Testis (tissue), 3 donors: ENCODE results near the gene KDM6A. TPM values are rescaled to one million over a fixed set of nuclear protein-coding genes. Genes with fewer than 3 reads are reported as not detected.
"Not testable (repeated sequence)": the region's sequence is repeated elsewhere in the genome, so short reads cannot be mapped to it uniquely, and the experiment has no call there.

ENCODE experiments used
- DNase-seq: peaks from one replicate; pipeline ENCODE4 v3.0.0-alpha.2; 2019
- H3K27ac ChIP-seq, 2 donors: fragments of 200-600 bp; sonication (generic); one replicate each; pipeline ENCODE4 v1.5.1; 2019
- H3K27me3 ChIP-seq: fragments of 200-600 bp; sonication (generic); one replicate; pipeline ENCODE4 v1.5.1; 2019
- H3K36me3 ChIP-seq: fragments of 200-600 bp; sonication (generic); one replicate; pipeline ENCODE4 v1.5.1; 2017; ENCODE audit warnings: low read depth; ENCODE audit errors: missing control alignments
- H3K4me1 ChIP-seq: fragments of 200-600 bp; sonication (generic); one replicate; pipeline ENCODE4 v1.5.1; 2019
- H3K4me3 ChIP-seq, 2 donors: fragments of 200-600 bp; sonication (generic); one replicate each; pipeline ENCODE4 v1.5.1; 2017 to 2019
- H3K9me3 ChIP-seq: fragments of 200-600 bp; sonication (generic); one replicate; pipeline ENCODE4 v1.5.1; 2017
- CTCF ChIP-seq, 3 experiments: fragments of 450-650 bp in 2 of 3; fragments of 200-600 bp in 1 of 3; sonication (generic) in 1 of 3; IDR thresholded peaks; one replicate each; pipeline ENCODE4 v1.5.1; 2016 to 2019; ENCODE audit warnings: antibody characterized with exemption in 3 of 3, mild to moderate bottlenecking in 2 of 3, moderate library complexity in 1 of 3
- POLR2A ChIP-seq: fragments of 450-650 bp; IDR thresholded peaks from one replicate; pipeline ENCODE4 v1.6.1; 2017; ENCODE audit warnings: antibody characterized with exemption, mild to moderate bottlenecking, moderate library complexity
- WGBS, 2 donors: methylation state at CpG; one replicate each; pipeline ENCODE4 v1.1.5; 2018; 5-methylcytosine and 5-hydroxymethylcytosine counted together
- intact Hi-C: fragments of 100-400 bp; cut with DNase I; formaldehyde crosslinking; loops from one replicate; pipeline ENCODE4 v1.15.1; 2023; ENCODE audit warnings: low total_unique reads
- polyA plus RNA-seq: library from polyadenylated mRNA; stranded (reverse); fragments of 350-450 nt; fragmentation: Illumina TruSeq; extraction: RNeasy Lipid Tissue Mini Kit (QIAGEN cat#74804); gene quantifications from one replicate; pipeline ENCODE4 v1.2.3, GENCODE V29; 2014; ENCODE audit warnings: low read depth, low replicate concordance; ENCODE audit not compliant: insufficient read depth
- total RNA-seq, 2 donors: library from RNA; depleted of rRNA; stranded (reverse); fragments of >200 nt; gene quantifications; one replicate each; pipeline ENCODE4 v1.2.3, GENCODE V29; 2016

Gene KDM6A
- total and polyA plus RNA-seq, 3 donors from 2014 or later, result 27.2 to 57.7 (median 56.7) TPM

GRCh38 chrX:45035071-45035470, 162.1 kb downstream of the KDM6A start:
- H3K27me3 ChIP-seq, result no peaks in the 10 kb centered on the region
- intact Hi-C loops, result no loop called here
- H3K9me3 ChIP-seq, result no peaks in the 10 kb centered on the region
- 88 to 96% methylated on average over 2 of the region's 2 CpGs for WGBS, 2 donors
- no peak for DNase-seq
- TF ChIP-seq CTCF (IDR thresholded peaks at IDR 0.05) (no peak), POLR2A (no peak)
- no peaks in the 10 kb centered on the region for H3K4me1 ChIP-seq
- H3K27ac ChIP-seq, result no peak overlapping the region
- no peaks in the 10 kb centered on the region for H3K36me3 ChIP-seq
- no peak overlapping the region for H3K4me3 ChIP-seq

- Histone ChIP-seq H3K27me3 (no peaks in the 10 kb centered on the region), H3K4me3 (no peak overlapping the region), H3K27ac (no peak overlapping the region), H3K9me3 (no peaks in the 10 kb centered on the region), H3K36me3 (no peaks in the 10 kb centered on the region), H3K4me1 (no peaks in the 10 kb centered on the region)
- TF ChIP-seq CTCF (IDR thresholded peaks at IDR 0.05), result no peak
- TF ChIP-seq POLR2A, result no peak
- intact Hi-C loops, result no loop called here
- 93 to 94% methylated on average over 4 of the region's 4 CpGs for WGBS, 2 donors
- DNase-seq, result no peak
These were observed 163.2 kb downstream of the KDM6A start for GRCh38 chrX:45036161-45036560.

- H3K27ac ChIP-seq, H3K9me3 ChIP-seq, H3K4me1 ChIP-seq, DNase-seq, H3K4me3 ChIP-seq, H3K36me3 ChIP-seq, H3K27me3 ChIP-seq, intact Hi-C loops: not testable (repeated sequence)
- no CpG with 5 or more reads among the region's 28 CpGs for WGBS, 2 donors
These were observed 167.1 kb downstream of the KDM6A start for GRCh38 chrX:45040137-45040536.

- no peaks in the 10 kb centered on the region for H3K27me3 ChIP-seq
- TF ChIP-seq POLR2A (no peak), CTCF (IDR thresholded peaks at IDR 0.05) (no peak)
- no peaks in the 10 kb centered on the region for H3K4me1 ChIP-seq
- DNase-seq, result no peak
- 68 to 71% methylated on average over 1 of the region's 1 CpG for WGBS, 2 donors
- intact Hi-C loops, result no loop called here
- no peaks in the 10 kb centered on the region for H3K9me3 ChIP-seq
- H3K36me3 ChIP-seq, result no peaks in the 10 kb centered on the region
- no peak overlapping the region for H3K27ac ChIP-seq
- no peak overlapping the region for H3K4me3 ChIP-seq
These were observed 173.4 kb downstream of the KDM6A start for GRCh38 chrX:45046417-45046816.

GRCh38 chrX:45050558-45050957, 177.6 kb downstream of the KDM6A start:
- H3K27me3 ChIP-seq, result no peaks in the 10 kb centered on the region
- H3K9me3 ChIP-seq, result no peaks in the 10 kb centered on the region
- intact Hi-C loops, result no loop called here
- no peak overlapping the region for H3K4me3 ChIP-seq
- H3K4me1 ChIP-seq, result no peaks in the 10 kb centered on the region
- DNase-seq, result no peak
- TF ChIP-seq CTCF (IDR thresholded peaks at IDR 0.05) (no peak), POLR2A (no peak)
- no peak overlapping the region for H3K27ac ChIP-seq
- no peaks in the 10 kb centered on the region for H3K36me3 ChIP-seq
